Ascending aorta (tissue), 2 donors: Measurements from ENCODE around the gene CASP3. TPM values are rescaled to one million over a fixed set of nuclear protein-coding genes. Genes with fewer than 3 reads are reported as not detected.
"Not testable (repeated sequence)": the region's sequence is repeated elsewhere in the genome, so short reads cannot be mapped to it uniquely, and the experiment has no call there.

Source experiments
- DNase-seq, 2 donors: peaks; one replicate each; pipeline ENCODE4 v3.0.0-alpha.2; 2019; ENCODE audit warnings: low spot score in 2 of 2
- H3K27ac ChIP-seq, 2 donors: fragments of 200-600 bp; sonication (generic); one replicate each; pipeline ENCODE4 v1.5.1; 2016 to 2017; ENCODE audit warnings: mild to moderate bottlenecking in 1 of 2
- H3K27me3 ChIP-seq: fragments of 200-600 bp; sonication (generic); one replicate; pipeline ENCODE4 v1.5.1; 2017
- H3K36me3 ChIP-seq, 2 donors: fragments of 200-600 bp; sonication (generic); one replicate each; pipeline ENCODE4 v1.5.1; 2016
- H3K4me1 ChIP-seq, 2 donors: fragments of 200-600 bp; sonication (generic); one replicate each; pipeline ENCODE4 v1.5.1; 2016 to 2017; ENCODE audit warnings: mild to moderate bottlenecking in 1 of 2
- H3K4me3 ChIP-seq, 2 donors: fragments of 200-600 bp; sonication (generic); one replicate each; pipeline ENCODE4 v1.5.1; 2016 to 2017; ENCODE audit warnings: mild to moderate bottlenecking in 1 of 2
- H3K9me3 ChIP-seq, 2 donors: fragments of 200-600 bp; sonication (generic); one replicate each; pipeline ENCODE4 v1.5.1; 2016
- CTCF ChIP-seq, 3 experiments: fragments of 200-600 bp in 2 of 3; fragments of 450-650 bp in 1 of 3; sonication (generic) in 2 of 3; IDR thresholded peaks; one replicate each; pipeline ENCODE4 v1.5.1; 2016 to 2019; ENCODE audit warnings: antibody characterized with exemption in 3 of 3, mild to moderate bottlenecking in 1 of 3, moderate library complexity in 1 of 3
- intact Hi-C: fragments of 100-400 bp; cut with DNase I; formaldehyde crosslinking; loops from one replicate; pipeline ENCODE4 v1.15.1; 2023
- total RNA-seq: library from RNA; depleted of rRNA; stranded (reverse); fragments of >200 nt; gene quantifications from one replicate; pipeline ENCODE4 v1.1.0, GENCODE V29; 2016

Gene CASP3
- total RNA-seq, 1 donor from 2014 or later, result 1.5 TPM

- no peak for DNase-seq
- Histone ChIP-seq H3K27me3 (no peaks in the 10 kb centered on the region), H3K9me3 (no peaks in the 10 kb centered on the region), H3K27ac (no peak overlapping the region), H3K4me3 (no peak overlapping the region), H3K36me3 (peaks cover 27 to 57% of the 10 kb centered on the region in 2 donors), H3K4me1 (no peaks in the 10 kb centered on the region)
- intact Hi-C loops, result no loop called here
- no peak for TF ChIP-seq CTCF (IDR thresholded peaks at IDR 0.05)
These were observed 12.3 kb downstream of the CASP3 start for GRCh38 chr4:184636897-184637296.

GRCh38 chr4:184636144-184636543 is 13.1 kb downstream of the CASP3 start:
- H3K36me3 ChIP-seq, result peaks cover 33 to 65% of the 10 kb centered on the region in 2 donors
- H3K27ac ChIP-seq, result no peak overlapping the region
- TF ChIP-seq CTCF (IDR thresholded peaks at IDR 0.05), result no peak
- no peaks in the 10 kb centered on the region for H3K27me3 ChIP-seq
- intact Hi-C loops, result no loop called here
- no peak for DNase-seq
- no peaks in the 10 kb centered on the region for H3K9me3 ChIP-seq
- no peaks in the 10 kb centered on the region for H3K4me1 ChIP-seq
- H3K4me3 ChIP-seq, result no peak overlapping the region

DNA sequence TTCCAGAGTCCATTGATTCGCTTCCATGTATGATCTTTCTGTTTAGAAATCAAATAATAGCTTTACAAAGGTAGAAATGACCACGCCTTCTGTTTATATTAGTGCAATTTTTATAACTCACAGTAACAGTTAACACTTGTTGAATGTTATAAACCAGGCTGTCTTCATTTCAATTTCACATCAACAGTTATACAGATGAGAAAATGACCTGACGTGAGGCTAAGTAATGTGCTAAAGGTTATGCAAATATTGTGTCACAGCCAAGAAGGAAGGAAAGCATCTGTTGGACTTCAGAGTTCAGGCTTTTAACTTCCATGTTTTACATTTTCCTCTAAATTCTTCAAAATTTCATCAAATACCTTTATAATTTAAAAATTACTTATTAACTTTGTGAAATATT is 13.9 kb downstream of the CASP3 start:
- no peak for TF ChIP-seq CTCF (IDR thresholded peaks at IDR 0.05)
- no peaks in the 10 kb centered on the region for H3K9me3 ChIP-seq
- H3K4me1 ChIP-seq, result no peaks in the 10 kb centered on the region
- no peak for DNase-seq
- no peak overlapping the region for H3K27ac ChIP-seq
- no peak overlapping the region for H3K4me3 ChIP-seq
- intact Hi-C loops, result no loop called here
- peaks cover 40 to 73% of the 10 kb centered on the region in 2 donors for H3K36me3 ChIP-seq
- H3K27me3 ChIP-seq, result no peaks in the 10 kb centered on the region

- intact Hi-C loops, result no loop called here
- Histone ChIP-seq H3K27ac (no peak overlapping the region), H3K36me3 (peaks cover 60 to 93% of the 10 kb centered on the region in 2 donors), H3K9me3 (no peaks in the 10 kb centered on the region), H3K4me1 (no peaks in the 10 kb centered on the region), H3K27me3 (no peaks in the 10 kb centered on the region), H3K4me3 (no peak overlapping the region)
- no peak for DNase-seq
- no peak for TF ChIP-seq CTCF (IDR thresholded peaks at IDR 0.05)
These were observed 16.4 kb downstream of the CASP3 start for GRCh38 chr4:184632842-184633241.

- no peak overlapping the region for H3K27ac ChIP-seq
- intact Hi-C loops, result no loop called here
- no peaks in the 10 kb centered on the region for H3K27me3 ChIP-seq
- H3K4me3 ChIP-seq, result no peak overlapping the region
- H3K9me3 ChIP-seq, result no peaks in the 10 kb centered on the region
- no peak for TF ChIP-seq CTCF (IDR thresholded peaks at IDR 0.05)
- no peak for DNase-seq
- H3K4me1 ChIP-seq, result no peaks in the 10 kb centered on the region
- peaks cover 52 to 69% of the 10 kb centered on the region in 2 donors for H3K36me3 ChIP-seq
These were observed 21.1 kb downstream of the CASP3 start for GRCh38 chr4:184628103-184628502.

GRCh38 chr4:184625783-184626596 is 23.3 kb downstream of the CASP3 start:
- DNase-seq, intact Hi-C loops, H3K9me3 ChIP-seq, H3K27ac ChIP-seq, H3K27me3 ChIP-seq, H3K4me1 ChIP-seq, H3K4me3 ChIP-seq: not testable (repeated sequence)
- peaks cover 38 to 51% of the 10 kb centered on the region in 2 donors for H3K36me3 ChIP-seq
